Endometrium (tissue), 2 donors: ENCODE data around the gene DPF1.
"Not testable (repeated sequence)": the region's sequence is repeated elsewhere in the genome, so short reads cannot be mapped to it uniquely, and the experiment has no call there.

Source experiments
- FAIRE-seq: peaks from 2 replicates; lab custom pipeline; 2012; peaks lifted over from hg19 to GRCh38; lab: Jason Lieb, UNC
- donor health status: control.
- donor health status: control.

Gene DPF1

DNA sequence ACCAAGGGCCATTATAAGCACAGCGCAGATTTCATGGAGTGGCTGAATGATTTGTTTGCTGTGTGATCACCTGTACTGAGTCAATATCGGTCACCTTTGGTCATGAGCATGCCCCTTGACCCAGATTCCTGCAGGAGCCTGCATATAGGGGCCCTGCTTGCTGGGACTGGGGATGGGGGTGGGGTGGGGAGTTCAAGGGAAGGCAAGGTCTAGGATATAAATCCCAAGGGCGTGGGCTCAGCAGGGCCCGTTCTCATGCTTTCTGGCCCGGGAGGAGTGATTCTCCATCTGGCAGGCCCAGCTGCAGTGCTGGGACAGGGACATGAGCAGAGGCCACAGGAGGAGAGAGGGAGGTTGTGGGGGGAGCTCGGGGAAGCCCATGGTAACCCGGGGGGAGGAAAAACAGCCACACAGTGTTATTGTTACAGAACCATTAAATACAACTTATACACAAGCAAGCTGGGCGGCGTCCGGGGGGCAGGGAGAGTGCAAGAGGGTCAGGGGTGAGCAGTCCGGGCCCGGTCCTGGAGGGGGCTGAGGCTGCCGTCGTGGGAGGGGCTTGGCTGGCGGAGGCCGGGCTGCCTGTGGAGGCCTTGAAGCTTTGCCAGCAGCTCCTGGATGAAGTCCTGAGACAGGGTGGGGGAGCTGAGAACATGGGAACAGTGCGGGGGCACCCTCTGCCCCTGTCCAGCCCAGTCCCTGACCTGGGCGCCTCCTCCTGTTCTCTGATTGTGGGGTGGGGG is 27.0 kb upstream of the DPF1 start:
- peak; percentile 54 for FAIRE-seq

- FAIRE-seq, result no peak
Observed at GRCh38 chr19:38250428-38250820, 26.4 kb upstream of the DPF1 start.

DNA sequence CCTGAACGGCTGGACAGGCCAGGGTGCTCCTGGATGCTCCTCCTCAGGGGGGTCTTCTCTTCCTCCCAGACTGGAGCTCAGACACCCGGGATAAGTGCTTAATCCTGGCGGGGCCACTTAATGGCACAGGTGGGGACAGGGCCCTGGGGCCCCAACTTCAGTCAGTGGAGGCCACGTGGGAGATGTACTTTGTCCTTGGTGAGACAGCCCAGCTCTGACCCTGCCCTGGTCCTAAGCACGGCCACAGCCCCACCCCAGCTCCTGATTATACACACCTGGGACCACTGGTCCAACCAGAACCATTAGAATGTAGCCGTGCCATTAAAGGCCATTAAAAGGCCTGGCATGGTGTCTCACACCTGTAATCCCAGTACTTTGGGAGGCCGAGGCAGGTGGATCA is 24.4 kb upstream of the DPF1 start:
- FAIRE-seq, result no peak

GRCh38 chr19:38247734-38248268 is 23.8 kb upstream of the DPF1 start:
- no peak for FAIRE-seq

GRCh38 chr19:38247126-38247525 is 23.1 kb upstream of the DPF1 start:
- no peak for FAIRE-seq

DNA sequence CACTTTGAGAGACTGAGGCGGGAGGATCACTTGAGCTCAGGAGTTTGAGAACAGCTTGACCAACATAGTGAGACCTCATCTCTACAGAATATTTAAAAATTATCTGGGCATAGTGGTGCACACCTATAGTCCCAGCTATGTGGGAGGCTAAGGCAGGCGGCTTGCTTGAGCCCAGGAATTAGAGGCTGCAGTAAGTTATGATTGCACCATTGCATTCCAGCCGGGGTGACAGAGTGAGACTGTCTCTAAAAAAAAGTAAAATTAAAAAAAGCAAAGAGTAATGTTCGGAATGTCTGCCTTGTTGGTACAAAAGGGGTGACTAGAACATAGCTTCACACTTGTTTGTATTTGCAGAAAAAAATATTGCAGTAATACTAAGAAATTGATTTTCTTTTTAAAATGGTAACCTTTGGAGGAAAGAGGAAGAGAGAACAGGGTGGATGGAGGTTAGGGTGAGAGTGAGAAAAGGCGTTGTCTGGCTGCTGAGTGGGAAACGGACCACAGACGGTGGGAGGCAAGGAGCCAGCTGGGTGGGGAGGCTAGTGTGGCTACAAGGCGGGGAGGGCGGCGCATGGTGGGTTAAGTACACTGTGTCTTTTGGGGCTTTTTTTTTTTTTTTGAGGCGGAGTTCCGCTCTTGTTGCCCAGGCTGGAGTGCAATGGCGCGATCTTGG is 21.9 kb upstream of the DPF1 start:
- no peak for FAIRE-seq

GRCh38 chr19:38243279-38243673 is 19.3 kb upstream of the DPF1 start:
- no peak for FAIRE-seq

- FAIRE-seq, result no peak
Observed at GRCh38 chr19:38239816-38240215, 15.8 kb upstream of the DPF1 start.

- FAIRE-seq, result no peak
Observed at GRCh38 chr19:38234615-38235014, 10.6 kb upstream of the DPF1 start.

- FAIRE-seq, result no peak
Observed at GRCh38 chr19:38233740-38234251, 9.8 kb upstream of the DPF1 start.

DNA sequence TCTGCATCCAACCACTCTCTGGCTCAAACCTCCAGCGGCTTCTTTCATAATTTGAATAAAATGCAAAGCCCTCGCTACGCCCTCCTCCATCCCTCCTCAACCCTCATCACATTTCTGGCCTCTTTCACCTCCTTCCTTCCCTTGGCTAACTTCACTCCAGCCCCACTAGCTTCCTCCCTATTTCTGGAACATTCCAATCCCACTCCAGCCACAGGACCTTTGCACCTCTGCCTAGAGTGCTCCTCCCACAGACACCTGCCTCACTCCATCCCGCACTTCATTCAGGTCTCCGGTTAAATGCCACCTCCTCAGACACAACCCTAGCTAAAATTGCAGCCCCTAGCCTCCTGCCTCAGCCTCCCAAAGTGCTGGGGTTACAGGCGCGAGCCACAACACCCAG is 7.9 kb upstream of the DPF1 start:
- FAIRE-seq, result no peak

- FAIRE-seq, result not testable (repeated sequence)
Observed at GRCh38 chr19:38230506-38231133, 6.6 kb upstream of the DPF1 start.

GRCh38 chr19:38229585-38230073 is 5.6 kb upstream of the DPF1 start:
- no peak for FAIRE-seq

- no peak for FAIRE-seq
Observed at GRCh38 chr19:38228491-38229439, 4.7 kb upstream of the DPF1 start.

DNA sequence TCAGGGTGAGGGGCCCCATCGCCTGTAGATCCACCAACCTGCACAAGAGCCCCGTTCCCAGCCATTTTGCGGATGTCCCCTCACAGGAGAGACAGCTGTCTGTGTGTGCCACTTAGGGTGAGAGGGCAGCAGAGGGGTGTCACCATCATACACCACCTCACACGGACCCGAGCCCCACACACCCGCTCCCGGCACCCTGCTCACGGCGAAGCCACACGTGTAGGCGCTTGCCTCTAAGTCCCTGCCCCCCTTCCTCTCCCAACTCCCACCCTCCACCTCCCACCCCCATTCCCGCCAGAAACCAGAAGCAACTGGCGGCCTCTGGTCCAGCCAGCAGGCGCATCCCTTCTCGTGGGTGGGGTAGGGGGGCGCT is 4.0 kb upstream of the DPF1 start:
- no peak for FAIRE-seq

DNA sequence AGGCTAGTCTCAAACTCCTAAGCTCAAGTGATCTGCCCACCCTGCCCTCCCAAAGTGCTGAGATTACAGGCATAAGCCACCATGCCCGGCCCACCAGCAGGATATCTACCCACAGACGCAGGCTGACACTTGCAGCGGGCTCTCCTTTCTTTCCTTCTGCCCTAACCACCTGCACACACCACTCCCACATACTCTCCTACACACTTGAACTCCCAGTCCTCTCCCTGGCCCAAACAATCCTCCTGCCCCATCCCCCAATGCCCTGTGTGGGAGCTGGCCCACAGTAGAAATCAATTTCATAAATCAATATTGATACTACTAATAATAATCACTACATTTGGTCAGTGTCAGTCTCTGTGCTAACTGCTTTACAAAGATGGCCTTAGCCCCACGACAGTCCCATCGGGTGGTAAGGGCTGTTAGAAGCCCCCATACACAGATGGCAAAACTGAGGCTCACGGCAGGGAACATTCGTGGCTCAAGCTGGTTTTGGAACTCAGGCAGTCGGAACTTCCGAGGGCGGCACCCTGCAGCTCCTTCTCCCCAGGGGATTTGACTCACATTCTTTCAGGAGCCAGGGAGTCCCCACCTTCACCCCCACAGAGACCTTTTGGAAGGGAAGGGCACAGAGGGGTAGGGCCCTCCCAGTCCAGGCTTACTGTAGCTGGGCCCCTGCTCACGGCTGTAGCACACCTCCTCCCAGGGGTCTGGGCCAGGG is 3.4 kb upstream of the DPF1 start:
- no peak for FAIRE-seq

DNA sequence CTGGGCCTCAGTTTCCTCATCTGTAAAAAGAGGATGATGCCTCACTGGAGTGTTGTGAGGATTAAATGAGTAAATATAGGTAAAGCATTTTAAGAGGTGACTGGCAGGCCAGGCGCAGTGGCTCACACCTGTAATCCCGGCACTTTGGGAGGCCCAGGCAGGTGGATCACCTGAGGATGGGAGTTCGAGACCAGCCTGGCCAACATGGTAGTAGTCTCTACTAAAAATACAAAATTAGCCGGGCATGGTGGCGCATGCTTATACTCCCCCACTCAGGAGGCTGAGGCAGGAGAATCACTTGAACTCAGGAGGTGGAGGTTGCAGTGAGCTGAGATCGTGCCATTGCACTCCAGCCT is 819 bp upstream of the DPF1 start:
- FAIRE-seq, result not testable (repeated sequence)

- FAIRE-seq, result no peak
Observed at GRCh38 chr19:38223617-38224013, 407 bp downstream of the DPF1 start.

GRCh38 chr19:38223119-38223523 is 901 bp downstream of the DPF1 start:
- no peak for FAIRE-seq

- no peak for FAIRE-seq
Observed at GRCh38 chr19:38221919-38222830, 1.8 kb downstream of the DPF1 start.
